Measurements from ENCODE around the gene DCTN3.

The DCTN3 gene

DNA sequence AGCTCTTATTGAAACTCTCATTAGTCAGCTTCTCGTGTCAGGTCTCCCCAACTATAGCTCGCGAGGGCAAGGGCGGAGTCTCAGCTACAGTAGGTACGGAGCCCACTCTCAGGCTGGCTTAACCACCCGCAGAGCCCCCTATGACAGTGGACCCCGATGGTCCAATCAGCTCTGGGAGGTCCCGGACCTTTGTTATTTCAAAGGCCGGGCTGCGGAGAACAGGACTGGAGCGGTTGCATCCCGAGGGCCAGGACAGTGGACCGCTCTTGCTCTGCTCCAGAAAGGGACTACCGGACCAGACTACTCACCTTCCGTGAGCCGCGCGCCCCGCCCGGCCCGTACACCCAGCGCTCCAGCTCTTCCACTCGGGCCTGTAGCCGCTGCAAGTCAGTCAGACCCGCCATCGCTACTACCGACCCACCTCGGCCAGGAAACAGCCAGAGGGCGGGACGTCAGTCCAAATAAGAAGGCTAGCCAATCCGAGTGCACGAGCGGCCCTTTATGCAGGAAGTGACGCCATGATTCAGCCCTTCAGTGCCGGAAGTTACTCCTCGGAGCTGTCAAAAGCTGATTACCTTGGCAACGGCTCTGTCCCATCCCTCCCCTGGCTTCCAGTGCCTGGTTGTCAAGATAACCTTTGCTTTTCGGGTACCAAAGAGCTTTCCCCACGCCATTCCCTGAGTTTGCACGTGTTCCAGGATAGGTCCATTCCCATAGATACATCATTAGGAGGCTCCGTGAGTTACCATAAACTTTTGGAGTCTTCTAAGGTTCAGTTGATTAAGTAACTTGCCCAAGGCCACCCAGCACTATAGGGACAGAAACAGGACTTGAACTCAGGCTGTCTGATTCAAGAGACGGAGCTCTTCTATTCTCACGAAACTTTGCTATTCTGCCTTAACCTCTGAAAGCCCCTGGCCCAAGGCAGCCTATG is at the start of gene DCTN3:
Gene DCTN3, minus strand, starts transcription at position 435 of the 934 bp plus-strand sequence. Its CDS starts 31 bp downstream, at position 404.
- DNase-seq (ENCODE audit: low read depth) = peak; percentile 96

- peak; percentile 95 for DNase-seq (ENCODE audit: low read depth)
Measured at GRCh38 chr9:34665381-34666250, 45.3 kb upstream of the DCTN3 start.

GRCh38 chr9:34665067-34665380 is 44.7 kb upstream of the DCTN3 start:
- DNase-seq (ENCODE audit: low read depth) = no peak

DNA sequence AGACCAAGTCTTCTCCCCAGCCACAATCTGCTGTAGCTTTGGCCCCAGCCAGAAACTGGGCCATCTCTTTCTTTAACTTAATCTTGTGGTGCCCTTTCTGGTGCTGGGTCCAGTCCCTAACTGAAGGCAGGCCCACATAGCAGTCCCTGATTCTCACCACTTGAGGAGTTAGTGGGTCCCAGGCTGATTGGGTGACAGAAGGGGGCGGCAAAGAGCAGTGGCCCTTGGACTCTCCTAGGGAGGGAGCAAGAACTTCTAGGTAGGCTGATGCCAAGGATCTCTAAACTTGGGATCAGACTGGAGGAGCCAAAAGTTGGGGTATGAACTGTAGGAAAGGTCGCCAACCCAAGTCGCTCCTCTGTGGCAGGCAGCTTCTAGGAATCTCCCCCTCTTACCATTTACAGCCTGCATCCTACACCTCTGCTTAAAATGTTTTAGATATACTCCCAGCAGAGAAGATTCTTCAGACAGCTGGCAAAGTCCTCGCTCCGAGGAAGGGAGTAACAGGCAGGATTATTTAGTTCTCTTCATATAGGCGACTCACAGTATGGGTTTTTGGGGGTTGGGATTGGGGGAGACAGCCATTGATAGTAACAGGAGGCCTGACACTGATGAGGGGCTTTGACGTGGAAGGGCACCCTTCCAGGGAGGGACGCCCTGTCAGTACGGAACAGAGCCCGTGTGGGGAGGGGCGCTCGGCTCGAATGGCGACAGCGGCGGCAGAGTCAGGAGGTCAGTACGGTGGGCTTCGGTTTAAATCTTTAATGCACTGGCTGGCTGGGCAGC is 44.2 kb upstream of the DCTN3 start:
- DNase-seq (ENCODE audit: low read depth) = peak; percentile 81

DNA sequence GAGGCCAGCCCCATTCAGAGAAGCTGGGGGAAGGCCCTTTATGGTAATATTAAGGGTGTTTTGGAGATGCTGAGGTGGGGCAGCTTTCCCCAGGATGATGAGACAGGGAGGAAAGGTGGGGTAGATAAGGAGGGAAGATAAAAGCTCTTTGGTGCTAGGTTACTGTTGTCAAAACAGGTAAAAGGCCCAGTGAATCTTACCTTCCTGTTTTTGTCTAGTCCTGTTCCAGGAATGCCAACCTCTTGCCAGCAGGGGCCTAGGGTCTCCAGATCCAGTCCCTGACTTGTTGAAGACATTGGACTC is 43.0 kb upstream of the DCTN3 start:
- no peak for DNase-seq (ENCODE audit: low read depth)

- no peak for DNase-seq (ENCODE audit: low read depth)
Measured at GRCh38 chr9:34662526-34663302, 42.4 kb upstream of the DCTN3 start, which contains the start of gene CCL27. TSS of gene CCL27 (minus strand) at chr9:34662657. CDS start at chr9:34662633, 24 bp downstream.

- DNase-seq (ENCODE audit: low read depth) = no peak
Measured at GRCh38 chr9:34659592-34660253, 39.4 kb upstream of the DCTN3 start.

- DNase-seq (ENCODE audit: low read depth) = no peak
Measured at GRCh38 chr9:34658461-34658860, 38.2 kb upstream of the DCTN3 start.

DNA sequence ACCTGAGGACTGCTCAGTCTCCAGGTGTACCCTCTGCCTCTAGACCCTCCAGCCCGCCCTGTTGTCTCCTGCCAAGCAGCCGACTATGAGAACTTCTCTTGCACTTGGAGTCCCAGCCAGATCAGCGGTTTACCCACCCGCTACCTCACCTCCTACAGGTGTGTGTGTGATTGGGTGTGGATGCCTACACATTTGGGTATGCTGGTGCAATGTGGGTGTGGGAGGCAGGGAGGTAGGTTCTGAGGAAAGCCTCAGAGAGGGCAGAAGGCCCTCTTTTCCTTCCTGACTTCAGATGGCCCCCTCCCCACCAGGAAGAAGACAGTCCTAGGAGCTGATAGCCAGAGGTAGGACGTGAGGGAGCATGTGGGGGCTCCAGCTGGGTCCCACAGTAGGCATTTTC is 36.7 kb upstream of the DCTN3 start:
- DNase-seq (ENCODE audit: low read depth) = no peak

DNA sequence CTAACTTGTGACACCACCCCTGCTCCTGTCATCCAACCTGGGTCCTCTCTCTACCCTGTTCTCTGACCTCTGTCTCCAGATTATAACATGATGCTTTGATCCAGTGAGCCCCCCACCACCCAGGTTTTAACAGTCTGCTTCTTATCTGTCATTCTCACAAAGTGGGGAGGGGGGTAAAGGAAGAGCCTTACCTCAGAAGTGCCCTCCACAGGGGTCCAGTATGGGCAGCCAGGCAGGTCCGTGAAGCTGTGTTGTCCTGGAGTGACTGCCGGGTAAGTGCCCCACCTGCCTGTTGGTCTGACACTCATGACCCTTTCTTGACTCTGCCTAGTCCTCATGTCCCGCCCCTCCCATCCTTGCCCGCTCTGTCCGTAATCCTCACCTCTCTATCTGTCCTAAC is 35.1 kb upstream of the DCTN3 start:
- DNase-seq (ENCODE audit: low read depth) = no peak

DNA sequence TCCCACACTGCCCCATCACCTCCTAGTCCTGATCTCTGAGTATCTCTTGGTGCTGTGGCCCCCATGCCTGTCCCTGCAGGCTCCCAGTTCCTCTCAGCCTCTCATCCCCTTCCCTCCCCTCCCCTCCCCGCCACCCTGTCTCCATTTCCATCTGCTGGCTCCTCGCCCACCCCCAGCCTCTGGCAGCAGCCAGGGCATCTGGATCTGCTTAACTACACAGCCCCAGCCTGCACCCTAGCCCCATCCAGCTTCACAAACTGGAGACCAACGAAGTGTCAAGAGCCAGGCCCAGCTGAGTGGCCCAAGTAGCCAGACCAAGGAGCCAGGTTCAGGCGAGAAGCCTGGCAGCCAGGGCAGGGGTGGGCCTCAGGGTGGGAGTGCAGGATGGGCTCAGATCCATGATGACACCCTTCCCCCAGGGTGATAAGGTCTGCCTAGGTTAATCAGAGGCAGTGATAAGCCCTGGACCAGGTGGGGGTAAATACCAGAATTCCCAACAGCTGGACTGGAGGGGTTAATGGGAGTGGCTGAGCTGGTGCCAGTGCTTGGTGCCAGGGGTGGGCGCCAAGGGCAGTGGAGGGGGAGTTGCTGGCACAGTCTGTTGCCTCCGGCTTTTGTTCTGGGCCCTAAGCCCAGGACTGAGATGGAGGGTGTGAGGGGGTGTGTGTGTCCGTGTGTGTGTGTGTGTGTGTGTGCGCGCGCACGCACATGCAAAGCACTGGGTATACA is 34.2 kb upstream of the DCTN3 start:
- no peak for DNase-seq (ENCODE audit: low read depth)

- DNase-seq (ENCODE audit: low read depth) = peak; percentile 20
Measured at GRCh38 chr9:34653151-34654072, 33.1 kb upstream of the DCTN3 start.

- DNase-seq (ENCODE audit: low read depth) = peak; percentile 28
Measured at GRCh38 chr9:34652602-34653000, 32.3 kb upstream of the DCTN3 start.

- DNase-seq (ENCODE audit: low read depth) = peak; percentile 84
Measured at GRCh38 chr9:34651876-34652601, 31.7 kb upstream of the DCTN3 start, which contains the start of gene IL11RA. TSS of gene IL11RA (plus strand) at chr9:34652185. CDS start at chr9:34655218, 3,033 bp downstream.

DNA sequence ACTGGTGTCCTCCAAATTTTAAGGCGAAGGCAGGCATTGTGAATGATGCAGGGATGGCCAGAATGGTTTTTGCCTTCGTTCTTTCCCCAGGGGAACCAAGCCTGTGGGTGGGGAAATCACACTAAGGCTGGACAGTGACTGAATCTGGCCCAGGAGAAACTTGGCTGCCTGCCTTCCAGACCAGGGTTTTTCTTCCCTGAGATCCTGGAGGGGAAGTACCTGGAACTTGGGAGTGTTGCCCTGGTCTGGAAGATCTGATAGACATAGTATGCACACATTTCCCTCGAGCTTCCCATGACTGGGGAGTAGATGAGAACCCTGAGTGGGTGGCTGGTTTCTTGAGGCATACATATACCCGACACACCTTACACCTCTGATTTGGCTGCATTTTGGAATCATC is 31.0 kb upstream of the DCTN3 start:
- peak; percentile 43 for DNase-seq (ENCODE audit: low read depth)

DNA sequence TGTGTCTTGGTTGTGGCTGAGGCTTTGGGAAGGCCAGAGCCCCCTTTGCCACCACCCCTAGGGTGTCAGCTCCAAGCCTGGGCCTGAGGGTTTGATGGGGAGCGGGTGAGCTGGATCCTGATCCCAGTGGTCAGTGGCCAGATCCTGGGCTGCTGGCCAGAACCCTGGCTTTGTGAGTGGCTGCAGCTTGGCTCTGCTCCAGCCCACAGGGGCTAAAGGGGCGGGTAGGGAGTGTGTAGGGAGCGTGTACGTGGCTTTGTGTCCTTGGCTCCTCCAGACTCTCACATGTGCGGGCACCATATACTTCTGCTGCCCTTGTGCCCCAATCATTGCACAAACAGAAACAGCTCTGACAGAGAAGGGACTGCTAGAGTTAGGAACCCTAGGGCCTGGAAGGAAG is 30.5 kb upstream of the DCTN3 start:
- peak; percentile 50 for DNase-seq (ENCODE audit: low read depth)

- no peak for DNase-seq (ENCODE audit: low read depth)
Measured at GRCh38 chr9:34648673-34649072, 28.4 kb upstream of the DCTN3 start.

GRCh38 chr9:34647651-34648050 is 27.4 kb upstream of the DCTN3 start:
- DNase-seq (ENCODE audit: low read depth) = no peak
